Cerebellar nuclear complex (tissue), 1 donor: Measurements from ENCODE around the gene RANGRF.
"Not testable (repeated sequence)": the region's sequence is repeated elsewhere in the genome, so short reads cannot be mapped to it uniquely, and the experiment has no call there.

Experiments
- DNase-seq, 2 experiments: peaks; one replicate each; lab custom pipeline; 2025; lab: John Stamatoyannopoulos, UW

Gene RANGRF, protein sequence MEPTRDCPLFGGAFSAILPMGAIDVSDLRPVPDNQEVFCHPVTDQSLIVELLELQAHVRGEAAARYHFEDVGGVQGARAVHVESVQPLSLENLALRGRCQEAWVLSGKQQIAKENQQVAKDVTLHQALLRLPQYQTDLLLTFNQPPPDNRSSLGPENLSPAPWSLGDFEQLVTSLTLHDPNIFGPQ

DNA sequence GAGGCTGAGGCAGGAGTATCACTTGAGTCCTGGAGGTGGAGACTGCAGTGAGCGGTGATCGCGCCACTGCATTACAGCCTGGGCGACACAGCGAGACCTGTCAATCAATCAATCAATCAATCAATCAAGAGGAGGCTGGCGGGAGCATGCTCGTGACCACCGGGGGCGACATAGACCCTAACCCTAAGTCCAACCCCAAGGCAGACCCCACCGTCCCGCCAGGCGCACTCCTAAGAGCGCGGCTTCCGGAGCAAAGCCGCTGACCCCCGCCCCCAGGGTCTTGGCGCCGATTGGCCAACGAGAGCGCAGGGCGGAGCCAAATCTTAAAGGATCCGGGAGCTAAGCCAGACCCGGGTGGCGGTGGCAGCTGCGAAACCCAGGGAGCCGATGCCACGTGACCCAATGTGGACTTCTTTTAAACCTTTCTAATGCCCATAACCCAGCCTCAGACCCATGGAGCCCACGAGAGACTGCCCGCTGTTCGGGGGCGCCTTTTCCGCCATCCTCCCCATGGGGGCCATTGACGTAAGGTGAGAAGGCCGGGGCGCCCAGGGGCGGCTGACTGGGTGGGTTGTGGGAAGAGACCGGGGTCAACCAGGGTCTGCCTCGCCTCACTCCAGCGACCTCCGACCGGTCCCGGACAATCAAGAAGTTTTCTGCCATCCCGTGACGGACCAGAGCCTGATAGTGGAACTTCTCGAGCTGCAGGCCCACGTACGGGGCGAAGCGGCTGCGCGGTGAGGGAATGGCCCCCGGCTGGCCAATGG, at the start of gene RANGRF:
TSS of gene RANGRF (plus strand) at position 335 of the 767 bp plus-strand sequence. CDS start at position 454, 119 bp downstream.
- peak in 1 of 2 experiments; percentile 31 for DNase-seq

DNA sequence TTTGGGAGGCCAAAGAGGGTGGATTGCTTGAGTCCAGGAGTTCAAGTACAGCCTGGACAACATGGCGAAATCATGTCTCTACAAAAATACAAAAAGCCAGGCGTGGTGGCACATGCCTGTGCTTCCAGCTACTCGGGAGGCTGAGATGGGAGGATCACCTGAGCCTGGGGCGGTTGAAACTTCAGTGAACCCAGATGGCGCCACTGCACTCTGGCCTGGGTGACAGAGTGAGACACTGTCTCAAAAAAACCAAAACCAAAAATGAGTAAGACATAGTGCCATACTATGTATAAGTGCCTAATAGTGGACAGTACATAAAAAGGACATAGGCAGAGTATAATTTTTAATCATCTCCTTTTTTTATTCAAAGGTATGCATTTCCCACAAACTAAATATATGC, 44.6 kb upstream of the RANGRF start:
- no peak for DNase-seq

GRCh38 chr17:8244768-8245167, 43.7 kb upstream of the RANGRF start:
- no peak for DNase-seq

DNA sequence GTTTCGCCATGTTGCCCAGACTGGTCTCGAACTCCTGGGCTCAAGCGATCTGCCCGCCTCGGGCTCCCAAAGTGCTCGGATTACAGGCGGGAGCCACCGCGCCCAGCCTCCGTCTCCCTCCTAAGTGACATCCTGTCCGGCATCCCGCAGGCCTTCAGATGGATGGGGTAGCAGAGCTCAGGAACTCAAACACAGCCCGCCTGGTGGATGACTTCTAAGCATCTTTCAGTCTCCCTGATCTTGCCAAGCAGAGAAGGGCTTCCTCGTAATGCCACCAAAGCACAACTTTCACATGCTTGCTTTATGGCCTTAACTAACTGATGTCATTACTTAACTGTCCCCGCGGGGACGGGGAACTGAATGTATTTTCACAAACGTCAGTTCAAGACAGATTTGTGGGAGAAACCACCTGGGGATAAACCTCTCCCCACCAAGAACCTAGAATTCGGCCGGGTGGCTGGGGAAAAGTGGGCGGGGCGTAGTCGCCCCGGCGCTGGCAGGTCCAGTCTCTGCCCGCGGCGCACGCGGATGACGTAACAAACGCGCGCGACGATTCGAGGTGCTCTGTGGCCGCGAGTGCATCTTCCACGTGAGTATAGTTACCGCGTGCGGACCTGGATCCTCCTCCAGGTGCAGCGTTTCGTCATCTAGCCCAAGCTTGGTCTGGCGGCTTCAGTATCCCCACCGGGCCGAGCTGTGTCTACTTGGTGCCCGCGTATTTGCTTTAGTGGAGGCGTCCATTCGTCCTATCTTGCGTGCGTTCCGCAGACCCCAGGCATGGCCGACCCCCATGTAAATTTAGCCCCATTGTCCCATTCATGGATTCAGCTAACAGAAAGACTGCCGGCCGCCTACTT, 39.5 kb upstream of the RANGRF start, which contains the start of gene PFAS:
TSS of gene PFAS (plus strand) at position 539 of the 857 bp plus-strand sequence. CDS start 4,649 bp downstream, outside the sequence.
- DNase-seq, result peak; percentile 8 to 82

GRCh38 chr17:8249621-8250500, 38.6 kb upstream of the RANGRF start:
- DNase-seq, result no peak

GRCh38 chr17:8251411-8251810, 37.1 kb upstream of the RANGRF start:
- not testable (repeated sequence) for DNase-seq

DNA sequence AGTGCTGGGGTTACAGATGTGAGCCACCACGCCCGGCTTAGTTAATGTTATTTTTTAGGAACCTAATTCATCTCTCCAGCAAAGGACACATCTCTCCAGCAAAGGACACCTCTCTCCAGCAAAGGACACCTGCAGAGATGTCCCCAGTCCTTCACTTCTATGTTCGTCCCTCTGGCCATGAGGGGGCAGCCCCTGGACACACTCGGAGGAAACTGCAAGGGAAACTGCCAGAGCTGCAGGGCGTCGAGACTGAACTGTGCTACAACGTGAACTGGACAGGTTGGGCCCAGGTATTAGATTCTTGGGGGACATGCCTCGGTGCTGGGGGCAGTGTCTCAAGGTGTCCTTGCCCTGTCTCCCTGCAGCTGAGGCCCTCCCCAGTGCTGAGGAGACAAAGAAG, 34.7 kb upstream of the RANGRF start:
- DNase-seq, result no peak

GRCh38 chr17:8254881-8255280, 33.6 kb upstream of the RANGRF start:
- DNase-seq, result no peak

DNA sequence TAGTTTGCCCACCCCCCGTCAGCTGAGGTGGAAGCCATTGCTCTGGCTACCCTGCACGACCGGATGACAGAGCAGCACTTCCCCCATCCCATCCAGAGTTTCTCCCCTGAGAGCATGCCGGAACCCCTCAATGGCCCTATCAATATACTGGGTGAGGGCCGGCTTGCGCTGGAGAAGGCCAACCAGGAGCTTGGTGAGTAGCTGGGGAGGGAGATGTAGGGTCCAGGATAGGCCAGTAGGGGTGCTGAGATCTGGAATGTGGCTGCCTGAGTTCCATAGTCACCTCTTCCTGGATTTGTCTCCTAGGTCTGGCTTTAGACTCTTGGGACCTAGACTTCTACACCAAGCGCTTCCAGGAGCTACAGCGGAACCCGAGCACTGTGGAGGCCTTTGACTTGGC, 33.0 kb upstream of the RANGRF start:
- DNase-seq, result no peak

DNA sequence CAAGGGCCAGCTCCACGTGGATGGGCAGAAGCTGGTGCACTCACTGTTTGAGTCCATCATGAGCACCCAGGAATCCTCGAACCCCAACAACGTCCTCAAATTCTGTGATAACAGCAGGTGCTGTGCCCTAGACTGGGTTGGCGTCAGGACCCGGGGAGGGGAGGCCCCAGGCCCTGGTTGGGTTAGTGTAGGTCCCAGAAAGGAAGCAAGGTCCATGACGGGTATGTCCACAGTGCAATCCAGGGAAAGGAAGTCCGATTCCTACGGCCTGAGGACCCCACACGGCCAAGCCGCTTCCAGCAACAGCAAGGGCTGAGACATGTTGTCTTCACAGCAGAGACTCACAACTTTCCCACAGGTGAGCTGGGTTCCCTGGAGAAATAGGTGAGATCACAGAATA, 32.2 kb upstream of the RANGRF start:
- no peak for DNase-seq

- no peak for DNase-seq
Observed at GRCh38 chr17:8256691-8257090, 31.8 kb upstream of the RANGRF start.

GRCh38 chr17:8257801-8258200, 30.7 kb upstream of the RANGRF start:
- no peak for DNase-seq

- DNase-seq, result no peak
Observed at GRCh38 chr17:8264320-8264719, 24.1 kb upstream of the RANGRF start.

DNA sequence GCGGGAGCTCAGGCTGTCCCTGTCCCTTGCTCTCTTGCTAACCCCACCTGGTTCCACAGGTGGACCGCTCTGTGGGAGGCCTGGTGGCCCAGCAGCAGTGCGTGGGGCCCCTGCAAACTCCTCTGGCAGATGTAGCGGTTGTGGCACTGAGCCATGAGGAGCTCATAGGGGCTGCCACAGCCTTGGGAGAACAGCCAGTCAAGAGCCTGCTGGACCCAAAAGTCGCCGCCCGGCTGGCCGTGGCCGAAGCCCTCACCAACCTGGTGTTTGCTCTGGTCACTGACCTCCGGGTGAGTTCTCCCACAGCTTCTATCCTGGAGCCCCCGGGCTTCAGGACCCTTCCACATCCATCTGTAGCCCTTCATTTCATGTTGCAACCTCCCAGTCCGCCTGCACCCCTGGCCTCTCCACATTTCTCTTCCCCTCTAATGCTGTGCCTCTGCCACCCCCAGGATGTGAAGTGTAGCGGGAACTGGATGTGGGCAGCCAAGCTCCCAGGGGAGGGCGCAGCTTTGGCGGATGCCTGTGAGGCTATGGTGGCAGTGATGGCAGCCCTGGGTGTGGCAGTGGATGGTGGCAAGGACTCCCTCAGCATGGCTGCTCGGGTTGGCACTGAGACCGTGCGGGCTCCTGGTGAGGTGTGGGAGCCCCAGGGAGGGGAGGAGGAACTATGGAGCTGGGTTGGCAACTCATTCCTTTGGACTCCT, 23.5 kb upstream of the RANGRF start:
- no peak for DNase-seq

DNA sequence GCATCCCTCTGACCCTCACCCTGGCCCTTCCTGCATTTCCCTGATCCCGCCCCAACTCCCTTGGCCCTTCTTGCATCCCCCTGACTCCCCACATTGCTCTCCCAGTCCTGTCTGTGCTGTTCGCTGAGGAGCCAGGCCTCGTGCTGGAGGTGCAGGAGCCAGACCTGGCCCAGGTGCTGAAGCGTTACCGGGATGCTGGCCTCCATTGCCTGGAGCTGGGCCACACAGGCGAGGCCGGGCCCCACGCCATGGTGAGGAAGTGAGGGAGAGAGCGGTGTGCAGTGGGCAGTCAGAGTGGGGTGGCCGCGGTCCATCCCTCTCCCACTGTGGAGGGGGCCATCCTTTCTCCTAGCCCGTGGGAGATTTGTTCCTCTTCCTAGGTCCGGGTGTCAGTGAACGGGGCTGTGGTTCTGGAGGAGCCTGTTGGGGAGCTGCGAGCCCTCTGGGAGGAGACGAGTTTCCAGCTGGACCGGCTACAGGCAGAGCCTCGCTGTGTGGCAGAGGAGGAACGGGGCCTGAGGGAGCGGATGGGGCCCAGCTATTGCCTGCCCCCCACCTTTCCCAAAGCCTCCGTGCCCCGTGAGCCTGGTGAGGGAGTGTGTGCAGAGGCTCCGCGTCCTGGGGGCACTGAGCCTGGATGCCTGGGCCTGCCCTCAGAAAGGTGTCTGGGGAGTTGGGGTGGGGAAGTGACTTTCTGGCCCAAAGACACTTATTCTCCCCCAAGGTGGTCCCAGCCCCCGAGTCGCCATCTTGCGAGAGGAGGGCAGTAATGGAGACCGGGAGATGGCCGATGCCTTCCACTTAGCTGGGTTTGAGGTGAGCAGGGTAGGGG, 21.6 kb upstream of the RANGRF start:
- no peak for DNase-seq

- DNase-seq, result no peak
Observed at GRCh38 chr17:8267480-8268147, 20.9 kb upstream of the RANGRF start.

DNA sequence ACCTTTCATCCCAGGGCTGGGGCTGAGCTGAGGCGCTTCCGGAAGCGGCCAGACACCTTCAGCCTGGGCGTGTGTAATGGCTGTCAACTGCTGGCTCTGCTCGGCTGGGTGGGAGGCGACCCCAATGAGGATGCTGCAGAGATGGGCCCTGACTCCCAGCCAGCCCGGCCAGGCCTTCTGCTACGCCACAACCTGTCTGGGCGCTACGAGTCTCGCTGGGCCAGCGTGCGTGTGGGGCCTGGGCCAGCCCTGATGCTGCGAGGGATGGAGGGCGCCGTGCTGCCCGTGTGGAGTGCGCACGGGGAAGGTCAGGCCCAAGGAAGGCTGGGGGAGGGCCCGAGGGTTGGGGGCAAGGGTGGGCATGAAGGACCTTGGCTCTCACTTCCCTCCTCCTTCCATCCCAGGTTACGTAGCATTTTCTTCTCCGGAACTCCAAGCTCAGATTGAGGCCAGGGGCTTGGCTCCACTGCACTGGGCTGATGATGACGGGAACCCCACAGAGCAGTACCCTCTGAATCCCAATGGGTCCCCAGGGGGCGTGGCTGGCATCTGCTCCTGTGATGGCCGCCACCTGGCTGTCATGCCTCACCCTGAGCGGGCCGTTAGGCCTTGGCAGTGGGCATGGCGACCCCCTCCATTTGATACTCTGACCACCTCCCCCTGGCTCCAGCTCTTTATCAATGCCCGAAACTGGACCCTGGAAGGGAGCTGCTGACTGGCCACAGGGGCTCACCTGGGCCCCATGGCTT, 19.7 kb upstream of the RANGRF start:
- no peak for DNase-seq

DNA sequence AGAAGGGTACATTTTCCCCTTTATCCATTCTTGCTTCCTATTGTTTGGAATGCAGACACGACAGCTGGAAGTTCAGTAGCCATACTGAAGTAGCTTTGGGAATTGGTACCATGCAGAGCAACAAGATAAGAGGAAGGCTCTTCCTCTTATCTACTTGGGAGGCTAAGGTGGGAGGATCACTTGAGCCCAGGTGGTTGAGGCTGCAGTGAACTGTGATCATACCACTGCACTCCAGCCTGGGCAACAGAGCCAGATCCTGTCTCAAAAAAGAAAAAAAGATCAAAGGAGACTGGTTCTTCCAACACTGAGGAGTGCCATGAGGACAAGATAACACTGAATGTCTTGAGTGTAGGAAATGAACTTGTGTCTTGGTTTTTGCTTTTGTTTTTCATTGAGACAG, 16.0 kb upstream of the RANGRF start:
- no peak for DNase-seq
